ENCODE measurements around the gene MGMT.

DNA sequence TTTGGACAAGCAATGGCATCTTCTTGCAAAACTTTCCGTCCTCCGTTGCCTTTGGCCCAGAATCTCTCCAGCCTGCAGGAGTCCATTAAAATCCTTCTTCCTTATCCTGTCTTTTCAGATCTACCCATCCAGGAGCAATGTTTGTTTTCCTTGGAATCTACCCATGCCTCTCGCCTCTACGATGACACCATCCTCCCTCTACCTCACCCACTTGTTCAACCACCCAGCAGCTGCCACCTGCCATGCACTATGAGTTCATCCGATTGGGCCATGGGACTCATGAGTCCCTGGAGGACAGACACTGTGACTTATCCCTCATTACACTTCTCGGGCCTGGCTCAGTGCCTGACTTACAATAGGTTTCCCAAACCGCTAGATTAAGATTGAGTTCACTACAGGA is 26.8 kb upstream of the MGMT start:
- TF ChIP-seq CTCF (IDR thresholded peaks at IDR 0.05; ENCODE audit: poor library complexity, severe bottlenecking) (no peak), MXI1 (conservative IDR thresholded peaks at IDR 0.05; ENCODE audit: poor library complexity, severe bottlenecking) (no peak)

Measured in neural cell (in vitro differentiated cells).